ENCODE results near the gene SLC25A46.

GRCh38 chr5:110738812-110739651 is at the start of gene SLC25A46:
- TF ChIP-seq TSHZ2 (CRISPR knock-in tag; IDR thresholded peaks at IDR 0.05) (no peak; the same call in 1 of the 2 replicates), ZNF8 (CRISPR knock-in tag; IDR thresholded peaks at IDR 0.05) (no peak), ISL1 (CRISPR knock-in tag; IDR thresholded peaks at IDR 0.05) (no peak), BACH2 (CRISPR knock-in tag; IDR thresholded peaks at IDR 0.05; ENCODE audit: borderline replicate concordance) (no peak), ZNF70 (CRISPR knock-in tag; IDR thresholded peaks at IDR 0.05) (no peak)

All from SK-N-SH treated with all-trans-retinoic acid at 6 μM for 48 hours (cell line).